Neuronal stem cell (in vitro differentiated cells): ENCODE measurements around the gene UBL7.
A peak's percentile ranks its signal among the peaks of the same experiment; 100 is the strongest.

Experiments
- DNase-seq: peaks from one replicate; pipeline ENCODE4 v3.0.0-alpha.2; 2013; ENCODE audit warnings: low spot score
- H2AFZ ChIP-seq: one replicate; pipeline ENCODE4 v1.6.1; 2013; ENCODE audit warnings: mild to moderate bottlenecking, low read length, inconsistent platforms
- H2AK5ac ChIP-seq: 2 replicates; pipeline ENCODE4 v1.6.1; 2013; ENCODE audit warnings: low read depth, mild to moderate bottlenecking, inconsistent platforms, low read length, moderate library complexity, mixed read lengths
- H2BK120ac ChIP-seq: 2 replicates; pipeline ENCODE4 v1.6.1; 2013; ENCODE audit warnings: low read depth, mild to moderate bottlenecking, inconsistent platforms, low read length, moderate library complexity, mixed read lengths
- H2BK12ac ChIP-seq: one replicate; pipeline ENCODE4 v1.6.1; 2013; ENCODE audit warnings: low read length, inconsistent platforms
- H2BK15ac ChIP-seq: 2 replicates; pipeline ENCODE4 v1.6.1; 2013; ENCODE audit warnings: mild to moderate bottlenecking, low read length, inconsistent platforms, mixed read lengths
- H2BK5ac ChIP-seq: one replicate; pipeline ENCODE4 v1.6.1; 2013; ENCODE audit warnings: inconsistent platforms, mild to moderate bottlenecking, low read length, moderate library complexity
- H3K14ac ChIP-seq: one replicate; pipeline ENCODE4 v1.6.1; 2013; ENCODE audit warnings: low read length, inconsistent platforms
- H3K18ac ChIP-seq: 2 replicates; pipeline ENCODE4 v1.6.1; 2013; ENCODE audit warnings: low read length, inconsistent platforms
- H3K23ac ChIP-seq: 2 replicates; pipeline ENCODE4 v1.6.1; 2013; ENCODE audit warnings: low read depth, mild to moderate bottlenecking, mixed read lengths, low read length, inconsistent platforms; ENCODE audit not compliant: poor library complexity
- H3K27ac ChIP-seq: replicated peaks from 3 replicates; pipeline ENCODE4 v1.5.1; 2013; ENCODE audit warnings: low read length, inconsistent platforms
- H3K27me3 ChIP-seq, 3 experiments: 2 replicates each; pipeline ENCODE4 v1.6.1; 2013; ENCODE audit warnings: low read length in 3 of 3, mild to moderate bottlenecking in 2 of 3, inconsistent platforms in 1 of 3, low read depth in 1 of 3, mixed read lengths in 1 of 3, moderate library complexity in 1 of 3; ENCODE audit not compliant: control insufficient read depth in 3 of 3, insufficient read depth in 3 of 3
- H3K36me3 ChIP-seq, 2 donors: replicated peaks in 1 of 2; 2 replicates each; pipeline ENCODE4 v1.6.1; 2013; ENCODE audit warnings: low read length in 2 of 2; ENCODE audit not compliant: control insufficient read depth in 2 of 2, insufficient read depth in 2 of 2
- H3K4ac ChIP-seq: 2 replicates; pipeline ENCODE4 v1.6.1; 2013; ENCODE audit warnings: inconsistent platforms, mild to moderate bottlenecking, low read length, moderate library complexity
- H3K4me1 ChIP-seq, 2 donors: 1 replicate in 1 of 2; 2 replicates in 1 of 2; pipeline ENCODE4 v1.6.1; 2013; ENCODE audit warnings: low read length in 2 of 2, low read depth in 1 of 2; ENCODE audit not compliant: control insufficient read depth in 2 of 2, insufficient read depth in 1 of 2
- H3K4me2 ChIP-seq: one replicate; pipeline ENCODE4 v1.6.1; 2013; ENCODE audit warnings: mild to moderate bottlenecking, low read length, inconsistent platforms; ENCODE audit not compliant: insufficient read depth, poor library complexity, severe bottlenecking
- H3K4me3 ChIP-seq, 2 donors: 2 replicates each; pipeline ENCODE4 v1.5.1; 2013; ENCODE audit warnings: low read length in 2 of 2, mild to moderate bottlenecking in 2 of 2, inconsistent platforms in 1 of 2, moderate library complexity in 1 of 2
- H3K79me1 ChIP-seq: one replicate; pipeline ENCODE4 v1.6.1; 2013; ENCODE audit warnings: low read depth, mild to moderate bottlenecking, inconsistent platforms, low read length, moderate library complexity
- H3K9ac ChIP-seq: one replicate; pipeline ENCODE4 v1.6.1; 2013; ENCODE audit warnings: mild to moderate bottlenecking, low read depth, low read length, inconsistent platforms; ENCODE audit not compliant: poor library complexity
- H3K9me3 ChIP-seq, 2 donors: replicated peaks in 1 of 2; 2 replicates each; pipeline versions ENCODE3 to v1.6.1; 2013; ENCODE audit warnings: low read length in 2 of 2, mild to moderate bottlenecking in 2 of 2, inconsistent platforms in 1 of 2, low read depth in 1 of 2, mixed read lengths in 1 of 2, moderate library complexity in 1 of 2; ENCODE audit not compliant: control insufficient read depth in 2 of 2, insufficient read depth in 1 of 2
- H4K8ac ChIP-seq: one replicate; pipeline ENCODE4 v1.6.1; 2013; ENCODE audit warnings: low read depth, mild to moderate bottlenecking, inconsistent platforms, low read length, moderate library complexity
- H4K91ac ChIP-seq: one replicate; pipeline ENCODE4 v1.6.1; 2013; ENCODE audit warnings: low read length, low read depth, mild to moderate bottlenecking, inconsistent platforms; ENCODE audit not compliant: poor library complexity
- WGBS, 2 donors: extraction: QIAGEN DNeasy Blood & Tissue Kit; methylation state at CpG; one replicate each; pipeline ENCODE4 v1.1.7; 2013; ENCODE audit warnings: missing lambda C conversion rate in 2 of 2, mixed read lengths in 1 of 2; ENCODE audit not compliant: insufficient read length in 2 of 2, insufficient replicate concordance in 1 of 2; ENCODE audit errors: extremely low coverage in 2 of 2; 5-methylcytosine and 5-hydroxymethylcytosine counted together

The UBL7 gene

DNA sequence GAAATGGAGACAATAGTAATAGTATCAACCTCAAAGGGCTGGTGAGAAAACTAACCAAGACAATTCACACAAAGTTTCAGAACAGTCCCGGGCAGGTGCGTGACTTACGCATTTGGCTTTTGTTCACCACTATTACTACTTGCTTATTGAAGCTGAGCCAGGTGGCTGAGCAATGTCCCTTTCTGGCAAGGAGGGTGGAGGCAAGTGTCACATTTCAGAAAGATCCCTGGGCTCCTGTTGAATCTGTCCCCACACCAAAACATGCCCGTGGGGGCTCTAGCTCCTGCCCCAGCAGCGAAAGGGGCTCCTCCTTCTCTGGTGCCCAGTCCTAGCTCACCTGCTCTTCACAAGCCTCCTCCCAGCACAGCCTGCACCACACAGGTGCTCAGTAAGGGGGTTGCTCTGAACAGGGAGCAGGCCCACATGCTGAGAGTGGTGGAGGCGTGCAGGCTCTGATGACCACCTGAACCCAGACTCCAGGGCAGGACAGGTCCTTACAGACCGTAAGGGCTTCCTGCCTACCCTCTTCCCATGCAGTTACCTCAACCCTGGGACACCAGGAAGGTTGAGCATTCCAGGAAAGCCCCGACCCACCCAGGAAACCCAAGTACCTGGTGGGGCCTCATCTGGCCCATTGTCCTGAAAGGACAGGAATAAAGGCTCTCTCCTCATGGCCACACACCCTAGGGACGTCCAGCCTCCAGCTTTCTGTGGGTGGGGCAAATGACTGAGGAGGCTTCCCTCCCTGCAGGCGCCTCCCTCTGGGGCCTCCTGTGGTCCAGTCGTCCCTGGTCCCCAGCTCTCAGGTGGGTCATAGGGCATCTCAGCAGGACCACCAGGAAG lies 59.8 kb downstream of the UBL7 start:
- Histone ChIP-seq H3K79me1 (no peaks in the 10 kb centered on the region), H3K14ac (peak overlapping the region; percentile 77), H3K4me2 (no peak overlapping the region), H3K18ac (peak overlapping the region; percentile 82), H3K27me3 (peaks cover 0 to 34% (median 0%) of the 10 kb centered on the region in 3 experiments), H3K27ac (no peak overlapping the region), H2AK5ac (peak overlapping the region; percentile 83), H2AFZ (no peak overlapping the region), H2BK5ac (no peak overlapping the region), H2BK120ac (no peak overlapping the region), H3K4me1 (peaks cover 3 to 8% of the 10 kb centered on the region in 2 donors), H3K36me3 (no peaks in the 10 kb centered on the region), H4K8ac (no peak overlapping the region), H3K4me3 (peak overlapping the region in 1 of 2 donors; percentile 41), H3K23ac (no peak overlapping the region), H4K91ac (no peak overlapping the region), H3K9ac (no peak overlapping the region), H2BK15ac (peak overlapping the region; percentile 35), H3K9me3 (no peaks in the 10 kb centered on the region), H3K4ac (no peak overlapping the region), H2BK12ac (peak overlapping the region; percentile 28)
- no CpG with 5 or more reads among the region's 11 CpGs for WGBS, 2 donors
- no peak for DNase-seq

DNA sequence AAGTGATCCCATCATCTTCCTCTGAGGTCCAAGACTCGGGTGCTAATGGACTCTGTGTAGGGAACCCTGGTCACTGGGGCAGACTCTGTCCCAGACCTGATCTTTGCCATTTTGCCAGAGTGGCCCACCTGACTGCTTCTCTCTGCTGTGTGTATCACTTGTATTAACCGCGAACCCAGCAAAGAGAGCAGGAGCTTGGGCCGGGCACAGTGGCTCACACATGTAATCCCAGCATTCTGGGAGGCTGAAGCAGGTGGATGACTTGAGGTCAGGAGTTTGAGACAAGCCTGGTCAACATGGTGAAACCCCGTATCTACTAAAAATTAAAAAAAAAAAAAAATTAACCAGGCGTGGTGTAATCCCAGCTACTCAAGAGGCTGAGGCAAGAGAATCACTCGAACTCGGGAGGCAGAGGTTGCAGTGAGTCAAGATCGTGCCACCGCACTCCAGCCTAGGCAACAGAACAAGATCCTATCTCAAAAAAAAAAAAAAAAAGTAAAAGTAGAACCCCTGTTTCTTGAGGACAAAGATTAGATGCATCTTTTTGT lies 60.6 kb downstream of the UBL7 start:
- Histone ChIP-seq H3K4me3 (no peak overlapping the region), H3K9ac (no peak overlapping the region), H3K9me3 (no peaks in the 10 kb centered on the region), H2BK12ac (no peak overlapping the region), H3K4ac (no peak overlapping the region), H3K79me1 (no peaks in the 10 kb centered on the region), H4K8ac (no peak overlapping the region), H3K27ac (no peak overlapping the region), H4K91ac (no peak overlapping the region), H3K36me3 (no peaks in the 10 kb centered on the region), H3K27me3 (peaks cover 0 to 40% (median 0%) of the 10 kb centered on the region in 3 experiments), H3K4me1 (peaks cover 3 to 8% of the 10 kb centered on the region in 2 donors), H3K18ac (peak overlapping the region; percentile 8), H3K14ac (no peak overlapping the region), H2BK120ac (no peak overlapping the region), H2AK5ac (no peak overlapping the region), H3K4me2 (no peak overlapping the region), H2AFZ (no peak overlapping the region), H3K23ac (no peak overlapping the region), H2BK5ac (no peak overlapping the region), H2BK15ac (no peak overlapping the region)
- DNase-seq, result no peak
- WGBS, 2 donors, result no CpG with 5 or more reads among the region's 10 CpGs

DNA sequence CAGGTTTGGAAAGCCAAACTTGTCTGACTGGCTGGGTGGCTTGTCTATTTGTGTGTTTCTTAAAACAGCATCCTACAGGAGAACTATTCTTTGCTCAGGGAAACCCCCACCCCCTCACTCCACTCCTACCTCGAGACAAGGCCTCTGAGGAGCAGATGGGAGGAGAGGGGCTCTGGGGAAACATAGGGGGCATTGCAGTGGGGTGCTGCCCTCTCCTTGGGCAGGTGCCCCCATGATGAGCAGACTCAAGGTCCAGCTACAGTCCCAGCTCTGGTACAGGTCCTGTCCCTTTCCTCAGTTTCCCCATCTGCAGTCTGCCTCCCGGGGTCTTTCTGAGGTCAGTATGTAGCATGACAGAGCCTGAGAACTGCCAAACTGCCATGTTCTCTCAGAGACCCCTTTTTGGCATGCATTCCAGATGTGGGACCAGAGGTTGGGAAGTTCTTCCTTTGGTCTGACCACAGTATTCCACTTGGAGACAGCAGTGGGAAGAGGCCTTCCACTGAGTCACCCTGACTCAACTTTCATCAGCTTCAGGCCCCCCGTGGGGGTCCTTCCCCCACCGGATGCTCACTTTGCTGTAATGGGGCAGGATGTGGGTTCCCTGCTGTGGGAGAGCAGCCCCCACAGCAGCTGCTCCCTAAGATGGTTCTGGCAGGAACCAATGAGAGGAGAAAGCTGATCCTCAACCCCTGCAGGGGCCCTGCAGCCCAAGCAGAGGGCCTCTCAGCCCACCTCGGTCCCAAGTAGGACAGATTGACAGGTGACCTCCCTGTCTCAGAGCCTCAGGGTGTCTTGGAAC lies 61.2 kb downstream of the UBL7 start:
- Histone ChIP-seq H3K14ac (no peak overlapping the region), H2BK12ac (no peak overlapping the region), H3K4ac (no peak overlapping the region), H3K9me3 (no peaks in the 10 kb centered on the region), H3K36me3 (no peaks in the 10 kb centered on the region), H2BK5ac (no peak overlapping the region), H2AFZ (no peak overlapping the region), H4K91ac (no peak overlapping the region), H3K4me3 (no peak overlapping the region), H3K23ac (no peak overlapping the region), H3K9ac (no peak overlapping the region), H2AK5ac (no peak overlapping the region), H3K4me2 (no peak overlapping the region), H3K27me3 (peaks cover 0 to 45% (median 0%) of the 10 kb centered on the region in 3 experiments), H2BK15ac (no peak overlapping the region), H2BK120ac (no peak overlapping the region), H3K79me1 (no peaks in the 10 kb centered on the region), H3K4me1 (peaks cover 3 to 8% of the 10 kb centered on the region in 2 donors), H3K27ac (no peak overlapping the region), H4K8ac (no peak overlapping the region), H3K18ac (peak overlapping the region; percentile 8)
- no CpG with 5 or more reads among the region's 5 CpGs for WGBS, 2 donors
- DNase-seq, result no peak

- Histone ChIP-seq H3K23ac (no peak overlapping the region), H4K91ac (no peak overlapping the region), H3K79me1 (no peaks in the 10 kb centered on the region), H3K27ac (no peak overlapping the region), H3K4me2 (no peak overlapping the region), H2BK12ac (no peak overlapping the region), H2BK15ac (no peak overlapping the region), H3K14ac (no peak overlapping the region), H3K18ac (no peak overlapping the region), H3K4ac (no peak overlapping the region), H3K4me3 (no peak overlapping the region), H2AFZ (no peak overlapping the region), H2BK120ac (no peak overlapping the region), H3K27me3 (peaks cover 0 to 45% (median 0%) of the 10 kb centered on the region in 3 experiments), H2BK5ac (no peak overlapping the region), H4K8ac (no peak overlapping the region), H3K4me1 (peaks cover 3 to 8% of the 10 kb centered on the region in 2 donors), H3K36me3 (no peaks in the 10 kb centered on the region), H3K9me3 (no peaks in the 10 kb centered on the region), H3K9ac (no peak overlapping the region), H2AK5ac (no peak overlapping the region)
- no CpG with 5 or more reads among the region's 3 CpGs for WGBS, 2 donors
- DNase-seq, result no peak
Measured at GRCh38 chr15:74399100-74399499, 61.9 kb downstream of the UBL7 start.
